ENCODE measurements around the gene POTEM. TPM values are rescaled to one million over a fixed set of nuclear protein-coding genes. Genes with fewer than 3 reads are reported as not detected.
"Not testable (repeated sequence)": the region's sequence is repeated elsewhere in the genome, so short reads cannot be mapped to it uniquely, and the experiment has no call there.

The POTEM gene
- total and polyA plus RNA-seq, 4 donors = not detected

- not testable (repeated sequence) for H3K9ac ChIP-seq (ENCODE audit: insufficient read depth in 1 of 2, low read length in 2 of 2); ATAC-seq (ENCODE audit: insufficient read depth, low FRiP score); H3K27me3 ChIP-seq (ENCODE audit: control insufficient read depth in 3 of 3, insufficient read depth in 3 of 3, low read length in 2 of 3); H3K27ac ChIP-seq (ENCODE audit: low read depth in 1 of 2, low read length in 1 of 2); H3K36me3 ChIP-seq (ENCODE audit: control insufficient read depth in 4 of 4, insufficient read depth in 4 of 4, low read length in 4 of 4); DNase-seq; H3K9me3 ChIP-seq (ENCODE audit: control insufficient read depth in 4 of 4, insufficient read depth in 3 of 4, low read length in 3 of 4); H3K4me3 ChIP-seq; H3K4me1 ChIP-seq (ENCODE audit: control insufficient read depth in 5 of 5, insufficient read depth in 5 of 5, low read length in 5 of 5)
- WGBS, 2 donors = 60% methylated on average over 2 of the region's 2 CpGs
These were observed 76.2 kb downstream of the POTEM start for GRCh38 chr14:19043384-19043783.

Small RNA genes within 50 kb of the gene (small RNA-seq; reads per million reads assigned to genes)
- not detected for gene RNU6-1239P (ENCODE audit: low replicate concordance)
